Brain microvascular endothelial cell (primary cell): Measurements from ENCODE around the gene RMI2.

Experiments used
- DNase-seq: peaks from one replicate; pipeline ENCODE4 v3.0.0-alpha.2; 2020
- H3K27ac ChIP-seq: fragments of 250-450 bp; sonication (Bioruptor Pico); 2 replicates; pipeline ENCODE4 v1.5.1; 2020; ENCODE audit warnings: mild to moderate bottlenecking, moderate library complexity
- H3K27me3 ChIP-seq: fragments of 250-450 bp; sonication (Bioruptor Pico); replicated peaks from 2 replicates; pipeline ENCODE4 v1.5.1; 2020; ENCODE audit warnings: mild to moderate bottlenecking
- H3K36me3 ChIP-seq: fragments of 250-450 bp; sonication (Bioruptor Pico); replicated peaks from 2 replicates; pipeline ENCODE4 v1.5.1; 2020; ENCODE audit warnings: mild to moderate bottlenecking
- H3K4me3 ChIP-seq: 2 replicates; pipeline ENCODE4 v1.5.1; 2011; ENCODE audit warnings: low read depth, mild to moderate bottlenecking, control low read depth, low read length, moderate library complexity
- in situ Hi-C: cut with HindIII; loops from 2 replicates; pipeline ENCODE4 v1.10.0; 2017; ENCODE audit warnings: low sequenced_read_pairs, low pct_ligation_motif_present
- TF ChIP-seq, protein P1 (sequence below): IDR thresholded peaks from 2 replicates; pipeline ENCODE4 v1.5.1; 2011; ENCODE audit warnings: low read depth, mild to moderate bottlenecking, moderate library complexity, low read length, control low read depth, inconsistent platforms; ENCODE audit errors: missing control alignments

Gene RMI2

DNA sequence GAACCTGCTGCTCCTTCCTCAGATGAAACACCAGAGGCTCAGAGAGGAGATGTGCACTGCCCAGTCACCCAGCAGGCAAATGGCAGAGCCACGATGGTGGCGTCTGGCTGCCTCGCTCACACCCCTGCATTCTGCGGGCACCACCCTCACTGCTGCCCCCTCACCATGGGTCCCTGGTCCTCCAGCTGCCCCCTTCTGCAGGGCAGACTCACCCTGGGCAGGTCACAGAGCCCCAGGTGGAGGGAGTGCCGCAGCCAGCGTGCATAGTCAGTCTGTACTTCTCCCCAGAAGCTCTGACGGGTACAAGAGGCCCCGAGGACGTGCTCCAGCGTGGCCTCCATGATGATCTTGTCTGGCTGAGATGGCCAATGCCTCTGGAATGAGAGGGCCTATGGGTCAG is 52.9 kb downstream of the RMI2 start:
- in situ Hi-C loops, result no loop called here
- Histone ChIP-seq H3K36me3 (no peaks in the 10 kb centered on the region), H3K27ac (no peak overlapping the region), H3K27me3 (no peaks in the 10 kb centered on the region), H3K4me3 (no peak overlapping the region)
- DNase-seq, result no peak
- TF ChIP-seq, protein P1, sequence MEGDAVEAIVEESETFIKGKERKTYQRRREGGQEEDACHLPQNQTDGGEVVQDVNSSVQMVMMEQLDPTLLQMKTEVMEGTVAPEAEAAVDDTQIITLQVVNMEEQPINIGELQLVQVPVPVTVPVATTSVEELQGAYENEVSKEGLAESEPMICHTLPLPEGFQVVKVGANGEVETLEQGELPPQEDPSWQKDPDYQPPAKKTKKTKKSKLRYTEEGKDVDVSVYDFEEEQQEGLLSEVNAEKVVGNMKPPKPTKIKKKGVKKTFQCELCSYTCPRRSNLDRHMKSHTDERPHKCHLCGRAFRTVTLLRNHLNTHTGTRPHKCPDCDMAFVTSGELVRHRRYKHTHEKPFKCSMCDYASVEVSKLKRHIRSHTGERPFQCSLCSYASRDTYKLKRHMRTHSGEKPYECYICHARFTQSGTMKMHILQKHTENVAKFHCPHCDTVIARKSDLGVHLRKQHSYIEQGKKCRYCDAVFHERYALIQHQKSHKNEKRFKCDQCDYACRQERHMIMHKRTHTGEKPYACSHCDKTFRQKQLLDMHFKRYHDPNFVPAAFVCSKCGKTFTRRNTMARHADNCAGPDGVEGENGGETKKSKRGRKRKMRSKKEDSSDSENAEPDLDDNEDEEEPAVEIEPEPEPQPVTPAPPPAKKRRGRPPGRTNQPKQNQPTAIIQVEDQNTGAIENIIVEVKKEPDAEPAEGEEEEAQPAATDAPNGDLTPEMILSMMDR, result no peak

DNA sequence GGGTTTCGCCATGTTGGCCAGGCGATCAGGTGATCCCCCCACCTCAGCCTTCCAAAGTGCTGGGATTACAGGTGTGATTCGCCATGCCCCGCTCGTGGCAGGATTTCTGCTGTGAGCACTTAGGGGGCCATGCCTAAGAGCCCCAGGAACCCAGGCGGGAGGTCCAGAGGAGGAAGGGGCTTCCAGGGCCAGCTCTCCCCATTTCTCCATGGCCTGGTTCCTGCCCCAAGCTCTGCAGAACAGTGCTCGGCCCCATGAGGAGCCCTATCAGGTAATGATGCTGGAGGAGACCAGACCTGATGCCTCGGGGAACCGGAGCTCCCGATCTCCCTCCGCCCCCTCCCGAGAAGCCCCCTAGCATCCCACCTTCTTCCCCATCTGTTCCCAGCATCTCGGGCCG is 53.6 kb downstream of the RMI2 start:
- Histone ChIP-seq H3K27ac (no peak overlapping the region), H3K36me3 (no peaks in the 10 kb centered on the region), H3K4me3 (no peak overlapping the region), H3K27me3 (no peaks in the 10 kb centered on the region)
- DNase-seq, result no peak
- in situ Hi-C loops, result no loop called here
- TF ChIP-seq, protein P1, result no peak

DNA sequence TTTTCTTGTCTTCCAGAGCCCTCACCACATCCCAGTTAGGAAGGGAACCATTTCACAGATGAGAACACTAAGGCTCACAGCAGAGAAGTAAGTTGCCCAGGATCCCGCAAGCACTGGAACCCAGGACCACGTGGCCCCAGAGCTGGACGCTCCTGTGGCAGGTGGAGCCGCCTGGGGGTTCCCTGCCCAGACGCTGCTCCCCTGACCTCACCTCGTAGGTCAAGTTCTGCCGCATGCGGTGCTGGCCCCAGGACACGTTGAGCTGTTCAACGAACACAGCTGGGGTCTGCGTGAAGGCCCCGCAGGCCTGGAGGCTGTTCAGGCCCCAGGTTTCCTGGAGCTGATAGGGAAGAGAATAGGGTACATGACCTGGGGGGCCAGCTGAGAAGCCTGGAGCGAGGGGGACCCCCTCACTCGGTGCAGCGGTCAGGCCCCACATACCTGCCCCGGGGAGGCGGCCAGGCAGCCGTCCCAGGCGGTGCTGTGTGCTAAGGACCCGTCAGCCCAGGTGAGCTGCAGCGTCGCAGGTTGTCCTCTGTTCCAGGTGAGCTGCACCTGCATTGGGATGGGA is 54.1 kb downstream of the RMI2 start:
- DNase-seq, result no peak
- no peaks in the 10 kb centered on the region for H3K36me3 ChIP-seq
- TF ChIP-seq, protein P1, result no peak
- in situ Hi-C loops, result no loop called here
- H3K27me3 ChIP-seq, result no peaks in the 10 kb centered on the region
- H3K4me3 ChIP-seq, result no peak overlapping the region
- H3K27ac ChIP-seq, result no peak overlapping the region

DNA sequence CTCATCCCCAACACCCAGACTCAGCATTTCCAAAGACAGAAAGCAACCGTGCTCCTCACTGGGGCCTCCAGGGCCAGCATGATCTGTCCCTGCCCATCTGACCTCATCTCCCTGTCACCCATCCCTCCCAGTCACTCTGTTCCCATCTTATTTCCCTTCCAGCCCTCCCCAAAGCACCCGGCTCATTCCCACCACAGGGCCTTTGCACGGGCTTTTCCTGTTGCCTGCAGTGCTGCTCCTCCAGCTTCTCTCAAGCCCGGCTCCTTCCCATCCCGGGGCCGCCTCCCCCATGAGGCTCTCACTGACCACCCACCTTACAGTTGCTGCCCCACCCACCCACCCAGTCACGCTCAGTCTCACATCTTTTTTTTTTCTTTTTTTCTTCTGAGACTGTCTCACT is 54.8 kb downstream of the RMI2 start:
- DNase-seq, result no peak
- Histone ChIP-seq H3K4me3 (no peak overlapping the region), H3K36me3 (no peaks in the 10 kb centered on the region), H3K27me3 (no peaks in the 10 kb centered on the region), H3K27ac (no peak overlapping the region)
- in situ Hi-C loops, result no loop called here
- TF ChIP-seq, protein P1, result no peak
